Testis (tissue), 3 donors: ENCODE measurements around the gene RCBTB1. TPM values are rescaled to one million over a fixed set of nuclear protein-coding genes. Genes with fewer than 3 reads are reported as not detected.

Source experiments
- DNase-seq: peaks from one replicate; pipeline ENCODE4 v3.0.0-alpha.2; 2019
- H3K27ac ChIP-seq, 2 donors: fragments of 200-600 bp; sonication (generic); one replicate each; pipeline ENCODE4 v1.5.1; 2019
- H3K27me3 ChIP-seq: fragments of 200-600 bp; sonication (generic); one replicate; pipeline ENCODE4 v1.5.1; 2019
- H3K36me3 ChIP-seq: fragments of 200-600 bp; sonication (generic); one replicate; pipeline ENCODE4 v1.5.1; 2017; ENCODE audit warnings: low read depth; ENCODE audit errors: missing control alignments
- H3K4me1 ChIP-seq: fragments of 200-600 bp; sonication (generic); one replicate; pipeline ENCODE4 v1.5.1; 2019
- H3K4me3 ChIP-seq, 2 donors: fragments of 200-600 bp; sonication (generic); one replicate each; pipeline ENCODE4 v1.5.1; 2017 to 2019
- H3K9me3 ChIP-seq: fragments of 200-600 bp; sonication (generic); one replicate; pipeline ENCODE4 v1.5.1; 2017
- POLR2A ChIP-seq: fragments of 450-650 bp; IDR thresholded peaks from one replicate; pipeline ENCODE4 v1.6.1; 2017; ENCODE audit warnings: antibody characterized with exemption, mild to moderate bottlenecking, moderate library complexity
- WGBS, 2 donors: methylation state at CpG; one replicate each; pipeline ENCODE4 v1.1.5; 2018; 5-methylcytosine and 5-hydroxymethylcytosine counted together
- intact Hi-C: fragments of 100-400 bp; cut with DNase I; formaldehyde crosslinking; loops from one replicate; pipeline ENCODE4 v1.15.1; 2023; ENCODE audit warnings: low total_unique reads
- polyA plus RNA-seq: library from polyadenylated mRNA; stranded (reverse); fragments of 350-450 nt; fragmentation: Illumina TruSeq; extraction: RNeasy Lipid Tissue Mini Kit (QIAGEN cat#74804); gene quantifications from one replicate; pipeline ENCODE4 v1.2.3, GENCODE V29; 2014; ENCODE audit warnings: low read depth, low replicate concordance; ENCODE audit not compliant: insufficient read depth
- total RNA-seq, 2 donors: library from RNA; depleted of rRNA; stranded (reverse); fragments of >200 nt; gene quantifications; one replicate each; pipeline ENCODE4 v1.2.3, GENCODE V29; 2016
- TF ChIP-seq, protein P1 (sequence below), 3 experiments: fragments of 450-650 bp in 2 of 3; fragments of 200-600 bp in 1 of 3; sonication (generic) in 1 of 3; IDR thresholded peaks; one replicate each; pipeline ENCODE4 v1.5.1; 2016 to 2019; ENCODE audit warnings: antibody characterized with exemption in 3 of 3, mild to moderate bottlenecking in 2 of 3, moderate library complexity in 1 of 3

Gene RCBTB1
- total and polyA plus RNA-seq, 3 donors from 2014 or later: 14.4 to 32.8 (median 20.5) TPM

DNA sequence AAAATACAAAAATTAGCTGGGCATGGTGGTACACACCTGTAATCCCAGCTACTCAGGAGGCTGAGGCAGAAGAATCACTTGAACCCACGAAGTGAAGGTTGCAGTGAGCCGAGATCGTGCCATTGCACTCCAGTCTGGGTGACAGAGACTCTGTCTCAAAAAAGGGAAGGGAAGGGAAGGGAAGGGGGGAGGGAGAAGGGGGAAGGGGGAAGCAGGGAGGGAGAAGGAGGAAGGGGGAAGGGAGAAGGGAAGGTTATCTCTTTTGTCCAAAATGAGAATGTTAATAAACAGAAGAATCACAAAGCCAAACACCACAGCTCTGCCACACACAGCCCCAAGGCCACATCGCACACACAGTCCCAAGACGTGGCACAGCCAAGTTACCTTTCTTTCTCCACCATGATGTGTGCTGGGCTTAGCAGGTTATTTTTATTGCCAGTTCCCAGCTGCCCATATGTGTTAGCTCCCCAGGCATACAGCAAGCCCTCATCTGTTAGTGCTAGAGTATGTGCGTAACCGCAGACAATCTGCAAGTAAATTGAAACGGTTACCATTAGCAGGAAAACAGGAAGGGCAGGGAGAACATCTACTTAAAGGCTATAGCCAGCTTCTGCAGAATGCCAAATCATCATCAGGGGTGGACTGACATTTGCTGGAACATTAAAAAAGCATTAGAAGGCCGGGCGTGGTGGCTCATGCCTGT lies 34.3 kb downstream of the RCBTB1 start:
- no peaks in the 10 kb centered on the region for H3K36me3 ChIP-seq
- no peak for DNase-seq
- H3K27ac ChIP-seq: no peak overlapping the region
- intact Hi-C loops: no loop called here
- WGBS, 2 donors: 86 to 93% methylated on average over 10 of the region's 10 CpGs
- no peaks in the 10 kb centered on the region for H3K9me3 ChIP-seq
- no peak overlapping the region for H3K4me3 ChIP-seq
- H3K27me3 ChIP-seq: no peaks in the 10 kb centered on the region
- no peaks in the 10 kb centered on the region for H3K4me1 ChIP-seq
- no peak for TF ChIP-seq POLR2A
- TF ChIP-seq, protein P1, sequence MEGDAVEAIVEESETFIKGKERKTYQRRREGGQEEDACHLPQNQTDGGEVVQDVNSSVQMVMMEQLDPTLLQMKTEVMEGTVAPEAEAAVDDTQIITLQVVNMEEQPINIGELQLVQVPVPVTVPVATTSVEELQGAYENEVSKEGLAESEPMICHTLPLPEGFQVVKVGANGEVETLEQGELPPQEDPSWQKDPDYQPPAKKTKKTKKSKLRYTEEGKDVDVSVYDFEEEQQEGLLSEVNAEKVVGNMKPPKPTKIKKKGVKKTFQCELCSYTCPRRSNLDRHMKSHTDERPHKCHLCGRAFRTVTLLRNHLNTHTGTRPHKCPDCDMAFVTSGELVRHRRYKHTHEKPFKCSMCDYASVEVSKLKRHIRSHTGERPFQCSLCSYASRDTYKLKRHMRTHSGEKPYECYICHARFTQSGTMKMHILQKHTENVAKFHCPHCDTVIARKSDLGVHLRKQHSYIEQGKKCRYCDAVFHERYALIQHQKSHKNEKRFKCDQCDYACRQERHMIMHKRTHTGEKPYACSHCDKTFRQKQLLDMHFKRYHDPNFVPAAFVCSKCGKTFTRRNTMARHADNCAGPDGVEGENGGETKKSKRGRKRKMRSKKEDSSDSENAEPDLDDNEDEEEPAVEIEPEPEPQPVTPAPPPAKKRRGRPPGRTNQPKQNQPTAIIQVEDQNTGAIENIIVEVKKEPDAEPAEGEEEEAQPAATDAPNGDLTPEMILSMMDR (IDR thresholded peaks at IDR 0.05): no peak

DNA sequence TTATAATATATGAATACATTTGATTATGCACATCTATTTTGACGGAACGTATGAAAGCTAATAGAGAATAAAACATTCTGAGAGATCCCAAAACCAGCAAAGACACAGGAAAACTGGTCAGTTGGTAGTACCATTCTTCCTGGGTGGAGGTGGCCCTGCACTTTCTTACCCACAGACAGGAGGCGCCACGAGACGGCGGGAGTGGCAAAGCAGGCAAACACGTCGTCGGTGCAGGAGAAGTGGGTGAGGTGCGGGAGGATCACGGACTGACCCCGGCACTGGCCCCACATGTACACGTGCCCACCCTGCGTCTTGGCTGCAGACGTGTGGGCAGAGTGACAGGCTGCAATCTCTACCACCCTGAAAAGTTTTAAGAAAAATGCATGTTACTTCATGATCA lies 36.1 kb downstream of the RCBTB1 start:
- 83 to 88% methylated on average over 10 to 15 of the region's 15 CpGs for WGBS, 2 donors
- no peaks in the 10 kb centered on the region for H3K9me3 ChIP-seq
- no peaks in the 10 kb centered on the region for H3K27me3 ChIP-seq
- H3K4me3 ChIP-seq: no peak overlapping the region
- H3K27ac ChIP-seq: no peak overlapping the region
- intact Hi-C loops: no loop called here
- no peaks in the 10 kb centered on the region for H3K36me3 ChIP-seq
- TF ChIP-seq POLR2A: no peak
- TF ChIP-seq, protein P1 (IDR thresholded peaks at IDR 0.05): no peak
- H3K4me1 ChIP-seq: no peaks in the 10 kb centered on the region
- DNase-seq: no peak

DNA sequence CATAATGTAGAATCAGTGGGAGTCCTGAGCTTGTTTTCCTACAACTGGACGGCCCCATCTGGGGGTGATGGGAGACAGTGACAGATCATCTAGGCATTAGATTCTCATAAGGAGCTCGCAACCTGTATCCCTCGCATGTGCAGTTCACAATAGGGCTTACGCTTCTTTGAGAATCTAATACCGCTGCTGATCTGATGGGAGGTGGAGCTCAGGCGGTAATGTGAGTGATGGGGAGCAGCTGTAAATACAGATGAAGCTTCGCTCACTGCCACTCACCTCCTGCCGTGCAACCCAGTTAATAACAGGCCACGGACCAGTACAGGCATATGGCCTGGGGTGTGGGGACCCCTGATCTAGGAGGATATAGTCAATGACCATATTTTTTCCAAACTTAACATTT lies 38.8 kb downstream of the RCBTB1 start:
- WGBS, 2 donors: 97 to 99% methylated on average over 9 of the region's 9 CpGs

DNA sequence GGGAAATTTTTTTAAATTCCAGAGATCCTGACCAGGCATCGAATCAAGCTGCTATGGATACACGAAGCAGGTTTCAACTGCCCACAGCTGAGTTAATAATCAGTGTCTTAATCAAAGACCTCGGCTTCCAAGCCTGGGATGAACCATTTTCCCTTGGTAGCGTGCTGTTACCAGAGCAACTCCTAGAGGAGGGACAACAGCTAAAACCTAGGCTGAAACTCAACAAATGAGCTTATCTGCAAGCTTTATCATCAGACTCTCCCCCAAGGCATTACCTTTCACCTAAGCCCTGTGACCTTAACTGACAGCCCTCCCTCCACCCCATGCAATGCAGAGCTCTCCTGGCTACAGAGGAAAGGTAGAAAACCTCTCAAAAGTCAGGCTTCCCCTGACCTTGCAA lies 39.7 kb downstream of the RCBTB1 start:
- TF ChIP-seq, protein P1 (IDR thresholded peaks at IDR 0.05): no peak
- TF ChIP-seq POLR2A: no peak
- intact Hi-C loops: no loop called here
- H3K27me3 ChIP-seq: no peaks in the 10 kb centered on the region
- no peak for DNase-seq
- 86 to 88% methylated on average over 4 of the region's 4 CpGs for WGBS, 2 donors
- no peaks in the 10 kb centered on the region for H3K4me1 ChIP-seq
- no peaks in the 10 kb centered on the region for H3K36me3 ChIP-seq
- H3K9me3 ChIP-seq: no peaks in the 10 kb centered on the region
- H3K27ac ChIP-seq: no peak overlapping the region
- H3K4me3 ChIP-seq: no peak overlapping the region

More for the DNA sequence above, 38.8 kb downstream of the RCBTB1 start:
- H3K27ac ChIP-seq: no peak overlapping the region
- no peak overlapping the region for H3K4me3 ChIP-seq
- H3K36me3 ChIP-seq: no peaks in the 10 kb centered on the region
- no peaks in the 10 kb centered on the region for H3K27me3 ChIP-seq
- H3K9me3 ChIP-seq: no peaks in the 10 kb centered on the region
- DNase-seq: no peak
- TF ChIP-seq, protein P1 (IDR thresholded peaks at IDR 0.05): no peak
- TF ChIP-seq POLR2A: no peak
- intact Hi-C loops: no loop called here
- H3K4me1 ChIP-seq: no peaks in the 10 kb centered on the region

DNA sequence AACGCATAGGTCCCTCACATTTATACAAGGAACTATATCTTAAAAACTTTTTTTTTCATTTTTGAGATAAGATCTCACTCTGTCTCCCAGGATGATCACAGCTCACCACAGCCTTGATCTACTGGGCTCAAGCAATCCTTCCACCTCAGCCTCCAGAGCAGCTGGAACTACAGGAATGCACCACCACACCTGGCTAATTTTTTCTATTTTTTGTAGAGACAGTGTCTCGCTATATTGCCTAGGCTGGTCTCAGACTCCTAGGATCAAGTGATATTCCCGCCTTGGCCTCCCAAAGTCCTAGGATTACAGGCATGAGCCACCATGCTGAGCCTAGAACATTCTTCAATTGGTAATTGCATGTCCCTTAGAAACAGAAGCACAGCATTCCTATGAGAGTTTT lies 41.7 kb downstream of the RCBTB1 start:
- Histone ChIP-seq H3K27ac (no peak overlapping the region), H3K9me3 (no peaks in the 10 kb centered on the region), H3K4me3 (no peak overlapping the region), H3K27me3 (no peaks in the 10 kb centered on the region), H3K36me3 (no peaks in the 10 kb centered on the region), H3K4me1 (no peaks in the 10 kb centered on the region)
- intact Hi-C loops: no loop called here
- DNase-seq: no peak
- WGBS, 2 donors: 95 to 100% methylated on average over 3 of the region's 3 CpGs
- TF ChIP-seq, protein P1 (IDR thresholded peaks at IDR 0.05): no peak
- no peak for TF ChIP-seq POLR2A
